Activated naive CD4-positive, alpha-beta T cell treated with anti-CD3 and anti-CD28 coated beads, Interleukin-2, amount 10 ng/mL, durations not matched to agents 7 days and 5 days (primary cell): ENCODE data around the gene CYP3A5.
"Not testable (repeated sequence)": the region's sequence is repeated elsewhere in the genome, so short reads cannot be mapped to it uniquely, and the experiment has no call there.

ENCODE experiments used
- CTCF ChIA-PET: fragments of 350-600 bp; sonication (Branson Sonifier 250); formaldehyde crosslinking; loops from one replicate; lab custom pipeline; 2021; ENCODE audit warnings: antibody characterized with exemption; lab: Charles Lee
- DNase-seq: peaks from one replicate; pipeline ENCODE4 v3.0.0-alpha.2; 2020
- H3K27ac Mint-ChIP-seq: one replicate; pipeline ENCODE4 v1.8.0; 2021; ENCODE audit warnings: mild to moderate bottlenecking, moderate library complexity, mixed read lengths
- H3K27me3 Mint-ChIP-seq: one replicate; pipeline ENCODE4 v1.8.0; 2021; ENCODE audit warnings: mild to moderate bottlenecking, mixed read lengths
- H3K36me3 Mint-ChIP-seq: one replicate; pipeline ENCODE4 v1.8.0; 2021; ENCODE audit warnings: mixed read lengths
- H3K4me1 Mint-ChIP-seq: one replicate; pipeline ENCODE4 v1.8.0; 2021; ENCODE audit warnings: mixed read lengths
- H3K4me3 Mint-ChIP-seq: one replicate; pipeline ENCODE4 v1.8.0; 2021; ENCODE audit warnings: mild to moderate bottlenecking, moderate library complexity, mixed read lengths
- H3K9me3 Mint-ChIP-seq: one replicate; pipeline ENCODE4 v1.8.0; 2021; ENCODE audit warnings: mixed read lengths

CYP3A5 gene

DNA sequence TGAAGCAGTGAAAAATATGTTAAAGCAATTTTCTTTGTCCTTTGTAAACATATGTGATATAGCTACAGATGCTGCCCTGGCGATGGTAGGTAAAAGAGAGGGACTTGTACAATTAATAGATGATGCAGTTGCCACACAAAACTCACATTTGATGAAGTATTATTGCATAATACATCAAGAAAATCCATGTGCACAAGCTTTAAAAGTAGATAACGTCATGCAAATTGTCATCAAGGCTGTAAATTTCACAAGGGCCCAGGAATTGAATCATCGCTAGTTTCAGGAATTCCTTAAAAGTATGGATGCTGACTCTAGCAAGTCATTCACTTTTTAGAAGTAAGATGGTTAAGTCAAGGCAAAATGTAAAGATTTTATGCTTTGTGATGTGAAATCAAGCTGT lies 10.0 kb downstream of the CYP3A5 start:
- no peaks in the 10 kb centered on the region for H3K9me3 Mint-ChIP-seq
- H3K36me3 Mint-ChIP-seq, result peaks cover 3% of the 10 kb centered on the region
- H3K27ac Mint-ChIP-seq, result no peak overlapping the region
- H3K4me1 Mint-ChIP-seq, result peaks cover 6% of the 10 kb centered on the region
- CTCF ChIA-PET, result no interaction called here
- no peak for DNase-seq
- H3K27me3 Mint-ChIP-seq, result no peaks in the 10 kb centered on the region
- H3K4me3 Mint-ChIP-seq, result no peak overlapping the region

- Mint-ChIP-seq H3K27ac (no peak overlapping the region), H3K9me3 (peaks cover 2% of the 10 kb centered on the region), H3K27me3 (no peaks in the 10 kb centered on the region), H3K4me1 (no peaks in the 10 kb centered on the region), H3K36me3 (peaks cover 3% of the 10 kb centered on the region), H3K4me3 (no peak overlapping the region)
- CTCF ChIA-PET, result no interaction called here
- DNase-seq, result no peak
Observed at GRCh38 chr7:99668541-99668940, 11.3 kb downstream of the CYP3A5 start.

DNA sequence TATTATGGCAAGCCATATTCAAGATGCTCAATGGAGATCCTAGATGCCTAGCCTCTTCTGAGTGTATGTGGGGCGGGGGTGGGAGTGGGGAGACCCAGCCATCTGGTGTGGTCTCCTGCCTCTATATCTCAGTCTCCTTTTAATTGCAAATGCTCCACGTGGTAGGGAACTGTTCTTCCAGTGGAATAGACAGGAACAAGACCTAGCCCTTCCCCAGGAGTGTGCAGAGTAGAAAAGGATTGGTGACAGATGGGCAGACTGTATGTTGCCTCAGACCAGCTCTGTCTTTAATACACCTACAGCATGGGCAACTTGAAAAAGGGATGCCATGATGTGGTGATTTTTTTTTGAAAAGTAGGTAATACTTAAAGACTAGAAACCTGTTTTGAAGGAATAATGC lies 12.6 kb downstream of the CYP3A5 start:
- no peaks in the 10 kb centered on the region for H3K4me1 Mint-ChIP-seq

GRCh38 chr7:99666013-99666395 lies 13.8 kb downstream of the CYP3A5 start:
- Mint-ChIP-seq H3K4me3 (no peak overlapping the region), H3K27ac (no peak overlapping the region), H3K9me3 (peaks cover 2% of the 10 kb centered on the region), H3K27me3 (no peaks in the 10 kb centered on the region), H3K36me3 (peaks cover 11% of the 10 kb centered on the region), H3K4me1 (no peaks in the 10 kb centered on the region)
- DNase-seq, result no peak
- CTCF ChIA-PET, result no interaction called here

More for the DNA sequence above, 12.6 kb downstream of the CYP3A5 start:
- Mint-ChIP-seq H3K27ac (no peak overlapping the region), H3K27me3 (no peaks in the 10 kb centered on the region), H3K4me3 (no peak overlapping the region), H3K36me3 (peaks cover 8% of the 10 kb centered on the region), H3K9me3 (peaks cover 2% of the 10 kb centered on the region)
- DNase-seq, result no peak
- CTCF ChIA-PET, result no interaction called here

DNA sequence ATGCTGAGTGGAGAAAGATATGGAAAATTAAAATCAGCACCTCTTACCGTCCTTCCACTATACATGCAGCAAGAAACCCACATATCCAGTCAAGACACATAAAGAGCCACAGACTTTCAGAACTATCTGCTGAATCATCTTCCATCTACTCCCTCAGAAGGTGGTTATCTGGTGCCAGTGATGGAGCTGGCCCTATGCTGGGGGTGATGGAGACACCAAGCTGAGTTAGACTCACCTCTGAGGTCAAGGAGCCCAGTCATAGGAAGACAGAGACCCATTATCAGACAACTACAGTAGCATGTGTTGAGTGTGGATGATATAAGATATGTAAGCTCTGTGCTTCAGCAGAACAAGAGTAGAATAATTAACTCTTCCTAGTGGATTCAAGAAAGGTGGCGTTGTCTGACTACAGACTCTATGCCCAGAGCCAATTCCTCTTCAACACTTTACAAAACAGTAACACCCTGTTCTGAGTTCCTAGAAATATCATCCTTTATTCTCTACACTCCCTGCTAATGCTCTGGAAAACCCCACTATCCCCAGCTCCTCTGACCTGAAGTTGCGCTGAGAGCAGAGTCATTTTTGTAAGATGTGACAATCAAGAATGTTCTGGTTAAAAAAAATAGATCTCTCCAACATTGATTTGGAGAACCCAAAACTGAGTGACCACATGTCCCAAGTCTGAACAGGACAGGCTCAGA lies 14.3 kb downstream of the CYP3A5 start:
- peaks cover 14% of the 10 kb centered on the region for H3K36me3 Mint-ChIP-seq
- H3K4me3 Mint-ChIP-seq, result no peak overlapping the region
- CTCF ChIA-PET, result no interaction called here

GRCh38 chr7:99657879-99658278 lies 21.9 kb downstream of the CYP3A5 start:
- H3K27ac Mint-ChIP-seq, CTCF ChIA-PET, H3K4me3 Mint-ChIP-seq, H3K27me3 Mint-ChIP-seq, H3K4me1 Mint-ChIP-seq, DNase-seq: not testable (repeated sequence)
- peaks cover 15% of the 10 kb centered on the region for H3K36me3 Mint-ChIP-seq
- H3K9me3 Mint-ChIP-seq, result peaks cover 12% of the 10 kb centered on the region

More for the DNA sequence above, 14.3 kb downstream of the CYP3A5 start:
- H3K27ac Mint-ChIP-seq, result no peak overlapping the region
- H3K4me1 Mint-ChIP-seq, result no peaks in the 10 kb centered on the region
- H3K27me3 Mint-ChIP-seq, result no peaks in the 10 kb centered on the region
- no peak for DNase-seq
- H3K9me3 Mint-ChIP-seq, result peaks cover 2% of the 10 kb centered on the region

DNA sequence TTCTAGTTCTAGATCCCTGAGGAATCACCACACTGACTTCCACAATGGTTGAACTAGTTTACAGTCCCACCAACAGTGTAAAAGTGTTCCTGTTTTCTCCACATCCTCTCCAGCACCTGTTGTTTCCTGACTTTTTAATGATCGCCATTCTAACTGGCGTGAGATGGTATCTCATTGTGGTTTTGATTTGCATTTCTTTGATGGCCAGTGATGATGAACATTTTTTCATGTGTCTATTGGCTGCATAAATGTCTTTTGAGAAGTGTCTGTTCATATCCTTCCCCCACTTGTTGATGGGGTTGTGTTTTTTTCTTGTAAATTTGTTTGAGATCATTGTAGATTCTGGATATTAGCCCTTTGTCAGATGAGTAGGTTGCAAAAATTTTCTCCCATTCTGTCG lies 25.2 kb downstream of the CYP3A5 start:
- H3K9me3 Mint-ChIP-seq, result peaks cover 11% of the 10 kb centered on the region
- not testable (repeated sequence) for H3K27ac Mint-ChIP-seq

DNA sequence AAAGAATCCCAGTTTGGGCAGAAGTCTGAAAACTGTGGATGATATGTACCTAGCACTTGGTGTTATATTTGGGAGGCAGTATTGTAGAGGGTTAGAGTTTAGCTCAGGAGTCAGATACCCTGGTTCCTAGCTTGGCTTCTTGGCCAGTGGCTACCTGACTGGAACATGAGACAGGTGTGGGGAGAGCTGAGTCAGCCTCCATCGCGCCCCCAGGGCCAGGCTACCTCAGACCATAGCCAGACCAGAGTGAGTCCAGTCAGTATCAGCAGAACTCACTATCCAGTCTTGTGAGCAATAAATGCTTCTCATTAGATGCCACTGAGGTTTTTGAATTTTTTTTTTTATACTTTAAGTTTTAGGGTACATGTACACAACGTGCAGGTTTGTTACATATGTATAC lies 26.0 kb downstream of the CYP3A5 start:
- CTCF ChIA-PET, result no interaction called here
- H3K4me3 Mint-ChIP-seq, result no peak overlapping the region
- H3K27me3 Mint-ChIP-seq, result no peaks in the 10 kb centered on the region

More for the DNA sequence above, 25.2 kb downstream of the CYP3A5 start:
- H3K27me3 Mint-ChIP-seq, H3K4me3 Mint-ChIP-seq, H3K36me3 Mint-ChIP-seq, H3K4me1 Mint-ChIP-seq, DNase-seq, CTCF ChIA-PET: not testable (repeated sequence)

GRCh38 chr7:99653269-99653668 lies 26.5 kb downstream of the CYP3A5 start:
- H3K27ac Mint-ChIP-seq, DNase-seq, H3K27me3 Mint-ChIP-seq, H3K4me3 Mint-ChIP-seq, H3K36me3 Mint-ChIP-seq, CTCF ChIA-PET, H3K4me1 Mint-ChIP-seq: not testable (repeated sequence)
- peaks cover 11% of the 10 kb centered on the region for H3K9me3 Mint-ChIP-seq

More for the DNA sequence above, 26.0 kb downstream of the CYP3A5 start:
- peaks cover 3% of the 10 kb centered on the region for H3K4me1 Mint-ChIP-seq
- no peak for DNase-seq
- H3K9me3 Mint-ChIP-seq, result peaks cover 11% of the 10 kb centered on the region
- peaks cover 8% of the 10 kb centered on the region for H3K36me3 Mint-ChIP-seq
- H3K27ac Mint-ChIP-seq, result no peak overlapping the region

DNA sequence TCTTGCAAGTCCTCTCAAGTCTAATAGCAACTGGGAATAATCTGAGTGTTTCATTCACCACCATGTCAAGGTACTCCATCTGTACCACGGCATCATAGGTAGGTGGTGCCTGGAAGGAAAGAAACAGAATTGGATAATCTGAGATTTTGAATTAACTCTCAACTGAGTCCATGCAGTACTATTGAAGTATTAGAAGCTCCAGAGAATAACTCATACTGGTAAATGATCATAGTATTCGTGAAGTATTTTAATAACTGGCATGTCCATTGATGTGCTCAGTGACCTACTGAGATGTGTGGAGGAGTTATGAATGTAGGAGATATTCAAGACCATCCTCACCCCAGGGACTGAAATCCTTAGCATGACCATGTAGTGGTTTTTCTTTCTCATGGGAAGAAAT lies 27.1 kb downstream of the CYP3A5 start:
- Mint-ChIP-seq H3K27me3 (no peaks in the 10 kb centered on the region), H3K36me3 (peaks cover 11% of the 10 kb centered on the region), H3K9me3 (peaks cover 11% of the 10 kb centered on the region), H3K4me3 (no peak overlapping the region), H3K4me1 (peaks cover 3% of the 10 kb centered on the region), H3K27ac (no peak overlapping the region)
- no peak for DNase-seq
- CTCF ChIA-PET, result no interaction called here

GRCh38 chr7:99651290-99651689 lies 28.5 kb downstream of the CYP3A5 start:
- Mint-ChIP-seq H3K4me3 (no peak overlapping the region), H3K36me3 (peaks cover 12% of the 10 kb centered on the region), H3K27ac (no peak overlapping the region), H3K27me3 (no peaks in the 10 kb centered on the region), H3K4me1 (peaks cover 3% of the 10 kb centered on the region), H3K9me3 (peaks cover 11% of the 10 kb centered on the region)
- no peak for DNase-seq
- CTCF ChIA-PET, result no interaction called here

- H3K27ac Mint-ChIP-seq, result no peak overlapping the region
- no peaks in the 10 kb centered on the region for H3K4me1 Mint-ChIP-seq
- no peaks in the 10 kb centered on the region for H3K27me3 Mint-ChIP-seq
- no peak overlapping the region for H3K4me3 Mint-ChIP-seq
- no peak for DNase-seq
- no peaks in the 10 kb centered on the region for H3K9me3 Mint-ChIP-seq
- H3K36me3 Mint-ChIP-seq, result peaks cover 23% of the 10 kb centered on the region
- CTCF ChIA-PET, result no interaction called here
Observed at GRCh38 chr7:99648843-99649242, 31.0 kb downstream of the CYP3A5 start.

- no peaks in the 10 kb centered on the region for H3K9me3 Mint-ChIP-seq
- H3K36me3 Mint-ChIP-seq, result peaks cover 28% of the 10 kb centered on the region
- H3K27me3 Mint-ChIP-seq, result no peaks in the 10 kb centered on the region
- no peak for DNase-seq
- H3K27ac Mint-ChIP-seq, result no peak overlapping the region
- no peaks in the 10 kb centered on the region for H3K4me1 Mint-ChIP-seq
- CTCF ChIA-PET, result no interaction called here
- no peak overlapping the region for H3K4me3 Mint-ChIP-seq
Observed at GRCh38 chr7:99645590-99645989, 34.2 kb downstream of the CYP3A5 start.

GRCh38 chr7:99644431-99644830 lies 35.4 kb downstream of the CYP3A5 start:
- DNase-seq, result no peak
- Mint-ChIP-seq H3K9me3 (no peaks in the 10 kb centered on the region), H3K4me3 (no peak overlapping the region), H3K36me3 (peaks cover 31% of the 10 kb centered on the region), H3K4me1 (no peaks in the 10 kb centered on the region), H3K27ac (no peak overlapping the region), H3K27me3 (no peaks in the 10 kb centered on the region)
- CTCF ChIA-PET, result no interaction called here

GRCh38 chr7:99643464-99643863 lies 36.3 kb downstream of the CYP3A5 start:
- no peak overlapping the region for H3K4me3 Mint-ChIP-seq
- peaks cover 31% of the 10 kb centered on the region for H3K36me3 Mint-ChIP-seq
- no peak overlapping the region for H3K27ac Mint-ChIP-seq
- no peaks in the 10 kb centered on the region for H3K4me1 Mint-ChIP-seq
- H3K27me3 Mint-ChIP-seq, result no peaks in the 10 kb centered on the region
- CTCF ChIA-PET, result no interaction called here
- no peaks in the 10 kb centered on the region for H3K9me3 Mint-ChIP-seq
- no peak for DNase-seq
